Activated CD8-positive, alpha-beta T cell treated with anti-CD3 and anti-CD28 coated beads for 36 hours (primary cell): ENCODE measurements around the gene LLGL2. TPM values are rescaled to one million over a fixed set of nuclear protein-coding genes. Genes with fewer than 3 reads are reported as not detected.

Experiments
- ATAC-seq: fragments of 200-7000 bp; cut with Tn5 transposase; one replicate; pipeline ENCODE4 v1.10.0; 2021; ENCODE audit warnings: mild to moderate bottlenecking, moderate library complexity
- CTCF ChIA-PET: fragments of 350-600 bp; sonication (Branson Sonifier 250); formaldehyde crosslinking; loops from one replicate; lab custom pipeline; 2021; ENCODE audit warnings: antibody characterized with exemption; lab: Charles Lee
- POLR2A ChIA-PET: fragments of 350-600 bp; sonication (Branson Sonifier 250); formaldehyde crosslinking; loops from one replicate; lab custom pipeline; 2021; ENCODE audit warnings: antibody characterized with exemption; lab: Charles Lee
- DNase-seq: peaks from one replicate; pipeline ENCODE4 v3.0.0-alpha.2; 2020
- H3K27ac Mint-ChIP-seq: one replicate; pipeline ENCODE4 v1.8.0; 2021; ENCODE audit warnings: mild to moderate bottlenecking, mixed read lengths
- H3K27me3 Mint-ChIP-seq: one replicate; pipeline ENCODE4 v1.8.0; 2021; ENCODE audit warnings: mixed read lengths
- H3K36me3 Mint-ChIP-seq: one replicate; pipeline ENCODE4 v1.8.0; 2021; ENCODE audit warnings: low read depth, mixed read lengths
- H3K4me1 Mint-ChIP-seq: one replicate; pipeline ENCODE4 v1.8.0; 2021; ENCODE audit warnings: low read depth, mixed read lengths
- H3K4me3 Mint-ChIP-seq: one replicate; pipeline ENCODE4 v1.8.0; 2021; ENCODE audit warnings: mild to moderate bottlenecking, moderate library complexity, mixed read lengths
- H3K9me3 Mint-ChIP-seq: one replicate; pipeline ENCODE4 v1.8.0; 2021; ENCODE audit warnings: mixed read lengths
- intact Hi-C: fragments of 100-400 bp; cut with micrococcal nuclease; formaldehyde crosslinking; loops from one replicate; pipeline ENCODE4 v1.10.0; 2022
- total RNA-seq, 2 experiments: library from RNA; stranded (reverse); gene quantifications; one replicate each; pipeline ENCODE4 v1.2.3, GENCODE V29; 2021
- TF ChIP-seq, protein P1 (sequence below): fragments of 200-600 bp; IDR thresholded peaks from one replicate; pipeline ENCODE4 v1.8.0; 2022; ENCODE audit warnings: antibody characterized with exemption, mild to moderate bottlenecking

LLGL2 gene
- total RNA-seq, 2 experiments from 2014 or later: 7.2 to 7.4 TPM

DNA sequence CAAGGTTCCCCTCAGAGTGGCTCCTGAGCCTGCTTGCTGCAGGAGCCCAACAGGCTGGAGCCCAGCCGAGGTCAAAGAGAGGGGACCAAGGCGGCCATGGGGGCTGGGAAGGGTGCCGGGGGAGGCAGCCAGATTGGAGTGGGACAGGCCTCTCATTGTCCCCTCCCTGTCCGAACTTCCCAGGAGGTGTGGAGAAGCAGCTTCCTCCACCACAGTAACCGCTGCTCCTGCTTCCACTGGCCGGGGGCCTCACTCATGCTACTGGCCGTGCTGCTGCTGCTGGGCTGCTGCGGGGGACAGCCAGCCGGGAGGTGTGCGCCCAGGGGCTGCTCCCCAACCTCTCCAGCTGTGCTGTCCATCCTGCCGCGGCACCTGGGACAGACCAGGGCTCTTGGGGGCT lies 39.8 kb upstream of the LLGL2 start:
- Mint-ChIP-seq H3K9me3 (no peaks in the 10 kb centered on the region), H3K27ac (no peak overlapping the region), H3K36me3 (peaks cover 2% of the 10 kb centered on the region), H3K4me3 (no peak overlapping the region), H3K27me3 (no peaks in the 10 kb centered on the region), H3K4me1 (peaks cover 17% of the 10 kb centered on the region)
- CTCF ChIA-PET: interaction anchor here (2.3 kb wide), 1 partner anchor 30 kb away, joined by 5 read pairs; the partner anchor contains the start of gene TMEM94
- ATAC-seq: no peak
- TF ChIP-seq, protein P1, sequence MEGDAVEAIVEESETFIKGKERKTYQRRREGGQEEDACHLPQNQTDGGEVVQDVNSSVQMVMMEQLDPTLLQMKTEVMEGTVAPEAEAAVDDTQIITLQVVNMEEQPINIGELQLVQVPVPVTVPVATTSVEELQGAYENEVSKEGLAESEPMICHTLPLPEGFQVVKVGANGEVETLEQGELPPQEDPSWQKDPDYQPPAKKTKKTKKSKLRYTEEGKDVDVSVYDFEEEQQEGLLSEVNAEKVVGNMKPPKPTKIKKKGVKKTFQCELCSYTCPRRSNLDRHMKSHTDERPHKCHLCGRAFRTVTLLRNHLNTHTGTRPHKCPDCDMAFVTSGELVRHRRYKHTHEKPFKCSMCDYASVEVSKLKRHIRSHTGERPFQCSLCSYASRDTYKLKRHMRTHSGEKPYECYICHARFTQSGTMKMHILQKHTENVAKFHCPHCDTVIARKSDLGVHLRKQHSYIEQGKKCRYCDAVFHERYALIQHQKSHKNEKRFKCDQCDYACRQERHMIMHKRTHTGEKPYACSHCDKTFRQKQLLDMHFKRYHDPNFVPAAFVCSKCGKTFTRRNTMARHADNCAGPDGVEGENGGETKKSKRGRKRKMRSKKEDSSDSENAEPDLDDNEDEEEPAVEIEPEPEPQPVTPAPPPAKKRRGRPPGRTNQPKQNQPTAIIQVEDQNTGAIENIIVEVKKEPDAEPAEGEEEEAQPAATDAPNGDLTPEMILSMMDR: no peak
- intact Hi-C loops: no loop called here
- POLR2A ChIA-PET: no interaction called here
- no peak for DNase-seq

DNA sequence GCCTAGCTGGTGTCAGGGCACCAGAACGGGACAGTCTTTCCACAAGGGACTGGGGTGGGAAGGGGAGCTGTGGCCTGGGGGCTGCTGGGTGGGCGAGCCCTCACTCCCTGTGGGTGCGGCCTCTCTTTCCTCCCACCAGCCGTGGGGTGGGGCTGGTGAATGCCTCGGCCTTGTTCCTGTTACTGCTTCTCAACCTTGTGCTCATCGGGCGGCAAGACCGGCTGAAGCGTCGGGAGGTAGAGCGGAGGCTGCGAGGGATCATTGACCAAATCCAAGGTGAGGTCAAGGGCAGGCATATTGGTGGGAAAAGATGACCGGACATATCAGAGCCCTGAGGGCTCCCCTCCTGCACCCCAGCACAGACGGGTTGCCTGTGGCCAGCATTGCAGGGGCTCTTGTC lies 39.3 kb upstream of the LLGL2 start:
- intact Hi-C loops: no loop called here
- Mint-ChIP-seq H3K27me3 (no peaks in the 10 kb centered on the region), H3K9me3 (no peaks in the 10 kb centered on the region), H3K4me3 (no peak overlapping the region), H3K27ac (peak overlapping the region; percentile 95), H3K36me3 (peaks cover 2% of the 10 kb centered on the region), H3K4me1 (peaks cover 17% of the 10 kb centered on the region)
- POLR2A ChIA-PET: no interaction called here
- DNase-seq: no peak
- no peak for ATAC-seq
- TF ChIP-seq, protein P1: no peak
- CTCF ChIA-PET: interaction anchor here (2.3 kb wide), 1 partner anchor 30 kb away, joined by 5 read pairs; the partner anchor contains the start of gene TMEM94

DNA sequence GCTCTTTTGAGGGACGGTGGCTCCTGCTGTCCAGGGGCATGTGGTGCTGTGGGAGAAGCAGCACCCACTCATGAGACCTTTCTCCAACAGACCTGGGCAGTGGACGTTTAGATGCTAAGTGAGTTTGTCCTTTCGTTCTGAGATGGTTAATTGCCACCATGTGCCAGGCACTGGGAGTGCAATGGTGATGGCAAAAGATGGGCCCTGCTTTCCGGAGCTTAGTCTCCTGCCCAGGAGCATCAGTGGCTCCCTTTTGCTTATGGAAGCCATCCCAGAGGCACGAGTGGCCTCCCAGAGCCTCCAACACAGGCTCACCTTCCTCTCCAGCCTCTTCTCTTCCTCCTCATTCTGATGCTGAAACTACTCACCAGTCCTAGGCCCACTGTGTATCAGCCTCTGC lies 38.5 kb upstream of the LLGL2 start:
- no peak for ATAC-seq
- Mint-ChIP-seq H3K36me3 (peaks cover 2% of the 10 kb centered on the region), H3K27me3 (no peaks in the 10 kb centered on the region), H3K4me1 (peaks cover 17% of the 10 kb centered on the region), H3K9me3 (no peaks in the 10 kb centered on the region), H3K27ac (peak overlapping the region; percentile 95), H3K4me3 (peak overlapping the region; percentile 45)
- TF ChIP-seq, protein P1: no peak
- POLR2A ChIA-PET: interaction anchor here (0.6 to 1.1 kb wide), 2 partner anchors 37 to 236 kb away, joined by 3 read pairs; no protein-coding TSS in a partner anchor
- no peak for DNase-seq
- CTCF ChIA-PET: interaction anchor here (0.8 to 2.3 kb wide), 6 partner anchors 11 to 147 kb away, joined by 3 to 7 read pairs (median 5); partner anchors contain the start of genes SMIM5, TMEM94 and TSEN54
- intact Hi-C loops: no loop called here

DNA sequence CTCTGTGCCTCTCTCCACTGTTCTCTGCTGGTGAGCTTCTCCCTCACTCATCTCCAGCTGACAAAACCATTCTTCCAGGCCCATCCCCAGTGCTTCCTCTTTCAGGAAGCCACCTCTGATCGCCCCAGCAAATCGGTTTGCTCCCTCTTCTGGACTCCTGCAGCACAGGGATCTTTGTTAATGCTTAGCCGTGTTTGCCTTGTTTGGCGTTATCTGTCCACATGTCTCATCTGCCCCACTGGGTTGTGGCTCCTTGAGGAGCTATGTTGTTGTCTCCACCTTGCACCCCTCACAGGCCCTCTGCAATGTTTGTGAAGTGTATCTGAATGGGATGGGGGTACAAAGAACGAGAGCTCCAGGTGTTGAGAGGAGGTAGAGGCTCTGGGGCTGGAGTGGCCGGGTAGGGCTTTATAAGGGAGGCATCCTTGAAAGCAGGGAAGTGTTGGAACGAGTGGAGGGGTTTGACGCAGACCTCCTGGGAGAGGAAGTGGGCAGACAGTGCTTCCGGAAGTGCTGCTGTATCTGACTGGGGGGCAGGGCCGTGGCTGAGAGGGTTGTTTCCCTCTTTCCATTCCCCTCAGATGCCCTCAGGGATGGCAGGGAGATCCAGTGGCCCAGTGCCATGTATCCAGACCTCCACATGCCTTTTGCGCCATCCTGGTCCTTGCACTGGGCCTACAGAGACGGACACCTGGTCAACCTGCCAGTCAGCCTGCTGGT lies 38.0 kb upstream of the LLGL2 start:
- peak; percentile 73 for DNase-seq
- POLR2A ChIA-PET: interaction anchor here (0.6 to 1.1 kb wide), 5 partner anchors 10 to 237 kb away, joined by 3 to 4 read pairs (median 3); no protein-coding TSS in a partner anchor
- TF ChIP-seq, protein P1: no peak
- peak overlapping the region; percentile 95 for H3K27ac Mint-ChIP-seq
- peak; percentile 95 for ATAC-seq
- no peaks in the 10 kb centered on the region for H3K27me3 Mint-ChIP-seq
- intact Hi-C loops: no loop called here
- H3K4me3 Mint-ChIP-seq: peak overlapping the region; percentile 45
- peaks cover 17% of the 10 kb centered on the region for H3K4me1 Mint-ChIP-seq
- H3K36me3 Mint-ChIP-seq: peaks cover 2% of the 10 kb centered on the region
- CTCF ChIA-PET: interaction anchor here (0.8 to 2.3 kb wide), 8 partner anchors 12 to 146 kb away, joined by 3 to 7 read pairs (median 4); partner anchors contain the start of genes SMIM5, TMEM94 and TSEN54
- no peaks in the 10 kb centered on the region for H3K9me3 Mint-ChIP-seq
